ENCODE data around the gene OR52I2.

The OR52I2 gene

DNA sequence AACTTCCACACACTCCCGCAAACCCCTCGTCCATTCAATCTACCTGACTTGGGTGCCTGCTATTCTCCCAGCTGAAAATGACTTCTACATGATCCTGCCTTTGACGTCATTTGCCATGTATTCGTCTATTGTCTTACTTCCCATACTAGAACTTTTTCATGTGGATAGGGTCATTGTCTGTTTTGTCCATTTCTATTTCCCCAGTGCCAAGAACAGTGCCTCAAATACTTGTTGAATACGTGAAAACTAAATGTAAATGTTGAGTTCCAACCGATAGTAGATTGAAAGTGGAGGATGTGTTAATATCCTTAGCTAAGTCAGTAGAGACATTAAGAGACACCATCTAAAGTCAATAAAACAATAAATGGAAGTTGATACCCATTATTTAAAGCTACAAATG lies 25.6 kb downstream of the OR52I2 start:
- Histone ChIP-seq H3K27ac (peak overlapping the region in 12 of 21 experiments; percentile 18 to 93 (median 89)), H3K4me3 (peak overlapping the region; percentile 58 to 81 (median 71))

DNA sequence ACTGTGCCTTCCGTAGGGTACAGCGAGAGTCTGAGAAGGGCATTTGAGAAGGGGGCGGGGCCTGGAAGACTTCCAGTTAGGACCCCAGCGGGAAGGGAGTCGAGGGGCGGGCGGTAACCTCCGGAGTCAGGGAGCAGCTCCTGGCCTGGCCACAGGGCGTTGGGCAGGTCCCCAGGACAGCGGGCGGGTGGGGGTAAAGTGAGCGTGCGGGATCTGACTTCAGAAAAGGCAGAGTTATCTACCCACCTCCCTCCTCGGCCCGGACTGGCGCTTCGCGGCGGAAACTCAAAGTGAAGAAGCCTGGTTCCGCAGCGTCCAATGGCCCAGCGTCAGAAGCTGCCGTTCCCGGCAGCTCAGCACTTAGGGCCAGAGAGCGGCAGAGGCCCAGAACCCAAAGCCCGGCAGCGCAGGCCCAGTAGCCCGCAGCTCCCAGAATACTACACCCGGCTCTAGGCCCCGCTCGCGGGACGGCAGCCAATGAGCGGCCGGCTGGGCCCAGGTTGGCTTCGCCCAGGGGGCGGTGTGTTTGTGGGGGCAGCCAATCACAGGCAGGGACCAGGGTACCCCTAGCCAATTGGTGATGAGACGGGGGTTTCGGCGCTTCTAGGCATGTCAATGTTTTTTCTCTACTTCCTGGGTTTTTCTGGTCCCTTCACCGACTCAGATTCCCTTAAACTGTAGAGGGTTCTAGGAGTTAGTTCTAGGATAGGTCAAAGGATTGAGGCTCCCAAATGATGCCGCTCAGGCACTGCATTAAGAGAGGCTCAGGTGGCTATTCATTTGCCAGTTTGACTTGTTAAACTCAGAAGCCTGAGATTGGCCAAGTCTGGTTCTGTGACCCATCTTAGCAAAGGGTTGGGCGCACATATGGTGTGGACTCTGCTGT lies 26.5 kb downstream of the OR52I2 start, which contains the start of gene TRIM68:
Gene TRIM68 (minus strand): TSS at position 451 of the 886 bp plus-strand sequence. CDS start 2,727 bp downstream, outside the sequence.
- Histone ChIP-seq H3K4me3 (peak within 1 kb of the TSS; percentile 58 to 81 (median 71)), H3K27ac (peak within 1 kb of the TSS in 20 of 21 experiments; percentile 77 to 94 (median 89))

DNA sequence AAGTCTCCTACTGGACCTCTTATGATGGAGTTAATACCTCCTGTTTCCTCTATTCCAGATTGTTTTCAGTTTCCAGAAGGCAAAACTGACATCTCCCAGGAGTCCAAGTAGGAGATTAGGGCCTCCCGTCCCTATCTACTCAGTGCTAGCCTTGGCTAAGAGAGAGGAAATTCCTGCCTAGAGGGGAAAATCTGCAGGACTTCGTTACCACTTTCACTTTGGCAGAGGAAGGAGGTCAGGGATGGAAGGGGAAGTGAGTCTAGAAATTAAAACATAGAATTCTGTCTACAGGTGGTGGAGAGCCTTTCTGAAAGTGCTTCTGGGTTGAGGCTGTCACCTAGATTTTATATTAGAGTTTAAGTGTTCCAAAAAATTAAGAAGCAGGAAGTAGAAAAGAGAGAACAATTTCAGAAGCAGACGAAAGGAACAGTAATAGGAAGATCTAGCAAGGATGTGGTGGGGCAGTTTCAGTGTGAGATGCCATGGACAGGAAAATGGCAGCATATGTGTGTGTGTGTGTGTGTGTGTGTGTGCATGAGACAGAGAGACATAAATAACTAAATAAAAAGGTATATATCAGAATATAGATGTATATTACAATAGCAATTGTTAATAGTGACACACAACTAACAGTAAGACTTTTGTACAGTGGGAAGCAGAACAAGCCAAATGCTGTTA lies 28.9 kb downstream of the OR52I2 start:
- Histone ChIP-seq H3K4me3 (no peak overlapping the region), H3K27ac (peak overlapping the region in 5 of 21 experiments; percentile 8 to 60 (median 28))

DNA sequence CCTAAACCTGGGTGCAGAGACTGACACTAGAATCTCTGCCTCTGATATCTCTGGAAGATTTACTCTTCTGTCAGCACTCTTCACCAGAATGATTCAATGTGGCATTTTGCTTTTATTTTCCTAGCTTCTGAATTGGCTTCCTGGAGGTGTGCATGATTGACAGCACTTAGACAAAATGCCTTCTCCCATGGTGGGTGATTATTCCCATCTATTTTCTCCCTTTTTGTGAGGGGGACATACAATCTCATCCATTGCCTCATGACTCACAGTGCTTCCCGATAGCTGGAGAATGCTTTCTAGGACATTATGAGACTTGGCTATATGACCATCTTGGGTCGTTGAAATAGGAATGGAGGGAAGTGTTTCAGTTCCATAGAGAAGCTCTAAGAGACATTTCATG lies 30.4 kb downstream of the OR52I2 start:
- H3K4me3 ChIP-seq: no peak overlapping the region
- no peak overlapping the region for H3K27ac ChIP-seq

DNA sequence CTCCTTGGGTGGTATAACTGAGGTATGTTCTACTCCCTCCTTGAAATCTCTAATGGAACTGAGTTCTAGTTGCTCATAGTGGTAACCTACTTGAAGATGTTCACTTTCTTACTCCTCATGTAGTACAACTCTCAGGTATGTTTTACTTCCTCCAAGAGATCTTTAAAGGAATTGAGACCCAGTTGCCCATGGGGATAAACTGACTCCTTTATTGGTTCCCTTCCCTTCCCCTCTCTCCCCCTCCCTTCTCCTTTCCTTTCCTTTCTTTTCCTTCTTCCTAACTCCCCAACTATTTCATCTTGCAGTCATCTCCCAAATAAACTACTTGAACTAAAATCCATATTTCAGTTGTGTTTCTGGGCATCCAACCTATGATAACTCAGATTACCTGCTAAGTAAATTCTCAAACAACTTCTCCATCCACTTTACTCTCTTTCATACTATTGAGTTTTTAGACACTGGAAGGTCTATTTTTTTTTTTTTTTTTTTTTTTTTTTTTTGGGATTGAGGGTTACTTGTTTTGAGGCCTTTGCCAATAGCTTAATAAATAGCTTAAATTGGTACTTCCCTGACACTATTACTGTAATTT lies 34.4 kb downstream of the OR52I2 start:
- H3K4me3 ChIP-seq: no peak overlapping the region
- H3K27ac ChIP-seq: no peak overlapping the region

DNA sequence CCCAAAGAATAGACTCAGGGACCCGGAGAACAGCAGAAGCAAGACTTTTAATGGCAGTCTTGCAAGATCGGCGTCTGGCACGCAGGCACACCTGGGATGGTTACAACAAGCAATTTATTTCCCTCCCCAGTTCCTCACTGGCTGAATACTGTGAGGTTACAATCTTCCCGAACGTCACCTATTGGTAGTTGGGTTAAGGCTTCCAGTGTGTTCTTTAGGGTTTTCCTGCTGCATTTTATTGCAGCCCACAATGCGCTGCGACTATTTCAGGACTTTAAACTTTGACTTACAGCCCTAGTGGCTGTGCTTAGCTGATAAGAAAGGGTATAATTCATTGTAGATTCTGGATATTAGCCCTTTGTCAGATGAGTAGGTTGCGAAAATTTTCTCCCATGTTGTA lies 38.0 kb downstream of the OR52I2 start:
- Histone ChIP-seq H3K27ac (no peak overlapping the region), H3K4me3 (no peak overlapping the region)

DNA sequence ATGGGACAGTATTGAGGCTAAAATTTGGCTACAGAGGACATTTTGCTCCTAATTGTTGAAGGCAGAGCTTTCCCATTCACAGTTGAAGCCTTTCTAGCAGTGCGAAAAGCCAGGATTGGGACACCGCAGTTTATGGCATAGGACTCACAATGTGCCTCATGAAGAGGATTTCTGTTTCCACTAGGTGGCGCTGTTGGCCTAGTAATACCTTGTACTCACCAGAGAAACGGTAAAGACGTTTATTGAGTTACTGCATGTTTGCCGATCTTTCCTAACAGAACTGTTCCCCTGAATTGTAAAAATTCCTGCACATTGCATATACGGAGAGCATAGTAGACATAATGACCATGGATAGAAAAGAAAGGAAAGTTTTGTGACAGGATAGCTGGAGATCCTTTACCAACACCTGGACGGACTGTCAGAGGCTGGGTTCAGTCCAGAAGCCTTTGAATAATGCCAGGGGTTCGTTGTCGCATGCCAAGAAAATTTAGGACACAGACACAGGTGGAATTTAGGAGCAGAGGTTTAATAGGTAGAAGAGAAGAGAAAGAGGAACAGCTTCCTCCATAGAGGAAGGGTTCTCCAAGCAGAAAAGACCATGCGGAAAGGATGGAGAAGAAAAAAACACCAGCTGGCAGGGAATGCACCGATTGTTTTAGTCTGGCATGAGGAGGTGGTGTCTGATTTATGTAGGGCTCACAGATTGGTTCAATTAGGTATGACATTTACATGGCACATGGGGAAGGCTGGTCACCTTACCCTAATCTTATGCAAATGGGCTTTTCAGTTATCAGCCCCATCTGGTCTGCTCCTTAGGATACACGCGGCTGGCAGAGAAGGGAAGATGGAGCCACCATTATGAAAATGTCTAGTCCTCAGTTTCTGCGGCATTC lies 44.9 kb downstream of the OR52I2 start:
- Histone ChIP-seq H3K27ac (no peak overlapping the region), H3K4me3 (no peak overlapping the region)

DNA sequence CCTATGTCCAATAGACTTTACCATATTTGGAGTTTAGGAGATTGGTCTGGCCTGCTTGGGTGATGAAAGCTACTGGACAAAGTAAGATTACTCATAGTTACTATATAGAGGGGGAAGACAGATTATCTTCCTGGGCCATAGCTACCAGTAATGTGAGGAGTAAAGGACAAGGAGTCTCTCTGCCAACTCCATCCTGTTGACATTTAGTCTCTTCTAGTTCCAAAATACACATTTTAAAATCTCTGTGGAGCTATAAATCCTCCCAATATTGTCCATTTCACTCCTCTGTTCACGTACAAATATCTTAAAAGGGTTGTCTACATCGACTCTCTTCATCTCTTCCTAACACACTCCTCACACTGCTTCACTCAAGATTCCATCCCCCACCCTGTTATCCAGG lies 54.6 kb downstream of the OR52I2 start:
- H3K27ac ChIP-seq: no peak overlapping the region
- no peak overlapping the region for H3K4me3 ChIP-seq

DNA sequence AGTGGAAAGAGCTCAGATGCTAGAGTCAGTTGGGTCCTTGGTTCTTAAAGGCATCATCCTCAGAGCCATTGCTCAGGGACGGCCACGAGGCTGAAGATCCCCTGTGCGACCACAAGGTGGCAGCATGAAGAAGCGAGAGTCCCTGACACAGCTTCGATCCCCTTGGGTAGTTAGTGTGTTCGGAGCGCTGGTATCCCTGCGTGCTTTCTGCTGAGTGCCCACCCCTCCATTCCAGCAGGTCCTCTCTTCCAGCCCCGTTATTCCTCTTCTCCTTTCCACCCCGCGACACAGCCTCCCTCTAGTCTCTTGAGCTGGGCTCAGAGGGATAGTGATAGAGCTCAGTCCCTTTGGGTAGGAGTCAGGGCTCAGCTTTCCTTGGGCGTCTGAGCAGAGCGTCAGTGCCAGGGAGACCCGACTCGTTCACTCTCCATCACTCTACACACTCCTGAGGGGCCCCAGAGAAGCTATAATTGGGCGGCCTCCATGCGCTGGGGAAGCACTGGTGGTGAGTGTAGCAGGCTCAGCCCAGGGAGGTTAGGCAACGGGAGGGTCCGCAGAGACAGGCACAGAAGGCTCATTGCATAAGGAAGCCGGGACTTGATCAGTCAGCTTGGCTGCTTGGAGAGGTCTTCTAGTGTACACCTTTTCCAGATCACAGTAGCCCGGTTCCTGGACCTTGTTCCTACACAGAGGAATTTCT lies 55.6 kb downstream of the OR52I2 start, which contains the start of gene OR51D1:
Gene OR51D1 (plus strand): TSS at position 516 of the 700 bp plus-strand sequence. CDS start 2,314 bp downstream, outside the sequence.
- Histone ChIP-seq H3K27ac (no peak within 1 kb of the TSS), H3K4me3 (no peak within 1 kb of the TSS)

DNA sequence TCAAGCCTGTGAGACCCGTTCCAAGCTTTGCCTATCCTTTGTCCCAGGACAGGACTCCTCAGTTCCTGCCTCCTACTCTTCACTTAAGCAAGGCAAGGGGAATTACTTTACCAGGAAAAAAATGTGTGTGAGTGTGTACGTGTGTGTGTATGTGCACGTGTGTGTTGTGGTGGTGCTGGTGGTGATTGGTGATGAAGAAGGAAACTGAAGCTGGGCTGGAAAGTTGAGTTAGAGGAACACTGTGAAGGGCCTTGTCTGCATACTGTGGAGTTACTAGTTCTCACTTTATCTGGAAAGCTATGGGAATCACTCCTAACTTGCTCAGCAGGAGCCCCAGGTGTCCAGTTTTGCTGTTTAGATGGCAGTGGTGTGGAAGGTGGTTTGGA lies 56.1 kb downstream of the OR52I2 start:
- no peak overlapping the region for H3K4me3 ChIP-seq
- no peak overlapping the region for H3K27ac ChIP-seq

DNA sequence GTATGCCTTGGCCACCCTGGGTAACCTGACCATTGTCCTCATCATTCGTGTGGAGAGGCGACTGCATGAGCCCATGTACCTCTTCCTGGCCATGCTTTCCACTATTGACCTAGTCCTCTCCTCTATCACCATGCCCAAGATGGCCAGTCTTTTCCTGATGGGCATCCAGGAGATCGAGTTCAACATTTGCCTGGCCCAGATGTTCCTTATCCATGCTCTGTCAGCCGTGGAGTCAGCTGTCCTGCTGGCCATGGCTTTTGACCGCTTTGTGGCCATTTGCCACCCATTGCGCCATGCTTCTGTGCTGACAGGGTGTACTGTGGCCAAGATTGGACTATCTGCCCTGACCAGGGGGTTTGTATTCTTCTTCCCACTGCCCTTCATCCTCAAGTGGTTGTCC lies 58.4 kb downstream of the OR52I2 start:
- no peak overlapping the region for H3K27ac ChIP-seq
- no peak overlapping the region for H3K4me3 ChIP-seq

DNA sequence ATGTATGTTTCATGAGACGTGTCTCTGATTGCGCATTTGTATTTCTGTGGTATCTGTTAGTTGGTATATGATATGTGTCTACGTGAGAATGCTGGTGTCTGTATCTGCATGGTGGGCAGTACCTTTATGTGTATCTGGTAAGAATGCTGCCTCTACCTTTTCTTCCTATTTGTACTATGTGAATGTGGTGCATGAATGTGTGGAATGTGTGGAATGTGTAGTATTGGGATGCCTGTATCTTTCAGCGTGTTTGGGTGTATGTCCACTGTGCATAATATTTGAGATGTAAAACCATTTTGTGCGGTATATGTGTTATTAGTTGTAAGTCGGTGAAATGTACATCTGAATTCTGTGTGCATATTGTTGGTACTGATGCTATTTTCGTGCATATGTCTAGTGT lies 60.0 kb downstream of the OR52I2 start:
- Histone ChIP-seq H3K4me3 (no peak overlapping the region), H3K27ac (no peak overlapping the region)

DNA sequence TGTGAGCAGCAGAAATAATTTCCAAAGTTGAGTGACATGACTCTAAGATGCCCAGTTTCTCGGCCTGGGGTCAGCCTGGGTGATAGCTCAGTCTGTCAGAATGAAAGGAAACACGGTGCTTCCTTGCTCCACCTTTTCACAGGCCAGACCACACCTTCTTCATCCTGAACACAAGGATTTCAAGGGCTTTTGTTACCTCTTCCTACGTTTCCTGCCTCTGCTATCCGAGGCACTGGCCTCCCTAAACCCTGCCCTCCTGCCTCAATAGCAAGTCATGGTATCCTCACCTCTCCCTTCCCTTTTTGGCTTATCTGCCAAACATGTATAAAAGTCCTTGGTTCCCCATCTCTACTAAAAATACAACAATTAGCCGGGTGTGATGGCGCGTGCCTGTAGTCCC lies 60.5 kb downstream of the OR52I2 start:
- Histone ChIP-seq H3K27ac (no peak overlapping the region), H3K4me3 (no peak overlapping the region)
